GM19043 (cell line): ENCODE measurements around the gene OR13C4.
"Not testable (repeated sequence)": the region's sequence is repeated elsewhere in the genome, so short reads cannot be mapped to it uniquely, and the experiment has no call there.

Experiments used
- ATAC-seq: cut with Tn5 transposase; IDR thresholded peaks from one replicate; pipeline ENCODE4 v1.9.1; 2021; ENCODE audit warnings: low read depth; ENCODE audit not compliant: unreplicated experiment

OR13C4 gene

GRCh38 chr9:104527109-104527508, at the start of gene OR13C4:
OR13C4 (minus strand) TSS chr9:104527209; CDS start chr9:104527209, 0 bp downstream.
- no peak for ATAC-seq

DNA sequence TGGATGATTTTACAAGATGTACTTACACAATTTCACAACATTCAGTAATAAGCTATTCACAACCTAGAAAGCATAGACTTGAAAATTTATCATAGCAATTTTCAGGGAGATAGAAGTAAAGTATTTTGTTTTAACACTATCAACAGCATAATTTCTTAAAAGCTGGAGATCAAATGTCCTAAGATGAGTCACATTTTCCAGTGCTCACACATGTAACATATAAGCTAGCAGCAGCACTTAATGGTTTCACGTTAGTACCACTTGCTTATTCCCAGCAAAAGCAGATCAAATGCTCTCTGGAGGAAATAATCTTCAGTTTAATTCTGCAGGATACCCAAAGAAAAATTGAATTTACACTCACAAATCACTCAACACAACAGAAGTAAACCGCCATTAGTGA, 48.4 kb upstream of the OR13C4 start:
- no peak for ATAC-seq

DNA sequence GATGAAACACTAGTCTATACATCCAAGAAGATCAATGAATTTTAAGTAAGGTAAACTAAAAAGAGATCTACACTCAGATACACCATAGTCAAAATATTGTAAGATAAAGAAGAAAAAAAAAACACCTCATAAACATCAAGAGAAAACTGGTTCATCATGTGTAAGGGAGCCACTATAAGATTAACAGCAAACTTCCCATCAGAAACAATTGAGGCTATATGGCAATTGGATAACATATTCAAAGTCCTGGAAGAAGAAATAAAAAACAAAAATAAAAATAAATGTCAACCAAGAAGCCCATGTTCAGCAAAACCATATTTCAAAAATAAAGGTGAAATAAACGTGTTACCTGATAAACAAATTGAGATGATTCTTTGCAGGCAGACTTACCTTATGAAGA, 45.6 kb upstream of the OR13C4 start:
- ATAC-seq: no peak

GRCh38 chr9:104568868-104569267, 41.9 kb upstream of the OR13C4 start, which contains the start of gene OR13C8:
OR13C8 (plus strand) TSS chr9:104569168; CDS start chr9:104569168, 0 bp downstream.
- ATAC-seq: no peak

- no peak for ATAC-seq
Observed at GRCh38 chr9:104564358-104564757, 37.3 kb upstream of the OR13C4 start.

DNA sequence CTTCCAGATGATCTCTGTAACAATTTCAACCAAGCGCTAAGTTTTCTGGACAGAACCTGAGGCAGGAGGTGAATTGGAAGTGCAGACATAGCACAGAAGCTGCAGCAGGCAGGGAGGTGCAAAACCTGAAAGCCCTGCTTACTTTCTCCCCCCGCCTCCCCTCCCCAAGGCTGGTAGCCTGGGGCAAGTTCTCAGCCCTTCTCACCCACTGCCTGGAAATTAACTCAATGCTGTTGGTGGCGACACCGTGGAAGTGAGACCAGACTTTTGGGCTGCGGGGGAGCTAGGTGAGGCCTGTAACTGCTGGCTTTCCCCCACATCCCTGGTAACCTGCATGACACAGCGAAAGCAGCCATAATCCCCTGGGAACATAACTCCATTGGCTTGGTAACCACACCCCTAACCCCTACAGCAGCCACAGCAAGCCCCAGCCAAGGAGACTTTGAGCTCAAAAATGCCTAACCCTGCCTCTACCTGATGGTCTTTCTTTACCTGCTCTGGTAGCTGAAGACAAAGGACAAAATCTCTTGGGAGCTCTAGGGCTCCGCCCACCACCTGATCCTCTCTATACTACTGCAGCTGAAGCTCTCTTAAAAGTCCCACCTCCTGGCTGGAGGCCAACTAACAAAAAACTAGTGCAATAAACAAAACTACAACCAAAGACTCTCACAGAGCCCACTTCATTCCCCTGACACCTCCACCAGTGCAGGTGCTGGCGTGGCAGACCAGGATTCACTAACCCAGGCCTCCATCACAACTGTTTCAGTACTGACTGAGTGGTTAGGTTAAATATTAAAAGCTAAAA, 30.0 kb upstream of the OR13C4 start:
- ATAC-seq: no peak

DNA sequence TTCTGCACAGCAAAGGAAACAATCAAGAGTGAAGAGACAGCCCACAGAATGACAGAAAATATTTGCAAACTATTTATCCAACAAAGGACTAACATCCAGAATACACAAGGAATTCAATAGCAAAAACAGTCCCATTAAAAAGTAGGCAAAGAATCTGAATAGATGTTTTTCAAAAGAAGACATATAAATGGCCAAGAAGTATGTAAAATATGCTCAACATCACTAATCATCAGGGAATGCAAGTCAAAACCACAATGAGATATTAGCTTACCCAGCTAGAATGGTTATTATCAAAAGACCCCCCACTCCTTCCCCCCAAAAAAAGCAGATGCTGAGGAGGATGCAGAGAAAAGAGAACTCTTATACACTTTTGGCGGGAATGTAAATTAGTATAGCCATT, 28.5 kb upstream of the OR13C4 start:
- no peak for ATAC-seq

DNA sequence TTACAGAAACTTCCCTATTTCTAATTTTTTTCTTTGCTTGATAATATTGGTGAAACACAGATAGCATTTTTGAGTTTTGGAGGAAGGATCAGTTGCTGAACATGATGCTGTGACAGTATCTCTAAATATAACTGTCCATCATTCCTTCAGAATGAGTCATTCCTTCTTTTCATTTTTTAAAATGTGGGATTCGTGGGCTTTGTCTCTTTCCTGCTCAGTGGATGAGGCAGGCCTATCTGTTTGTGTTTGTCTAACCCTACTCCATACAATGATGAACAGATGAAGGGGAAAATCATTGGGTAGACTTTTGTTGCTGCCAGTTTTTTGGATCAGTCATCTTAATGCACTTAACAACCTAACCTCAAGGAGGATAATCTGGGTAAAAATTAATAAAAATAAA, 26.3 kb upstream of the OR13C4 start:
- ATAC-seq: no peak

- ATAC-seq: no peak
Observed at GRCh38 chr9:104544644-104545043, 17.6 kb upstream of the OR13C4 start.

DNA sequence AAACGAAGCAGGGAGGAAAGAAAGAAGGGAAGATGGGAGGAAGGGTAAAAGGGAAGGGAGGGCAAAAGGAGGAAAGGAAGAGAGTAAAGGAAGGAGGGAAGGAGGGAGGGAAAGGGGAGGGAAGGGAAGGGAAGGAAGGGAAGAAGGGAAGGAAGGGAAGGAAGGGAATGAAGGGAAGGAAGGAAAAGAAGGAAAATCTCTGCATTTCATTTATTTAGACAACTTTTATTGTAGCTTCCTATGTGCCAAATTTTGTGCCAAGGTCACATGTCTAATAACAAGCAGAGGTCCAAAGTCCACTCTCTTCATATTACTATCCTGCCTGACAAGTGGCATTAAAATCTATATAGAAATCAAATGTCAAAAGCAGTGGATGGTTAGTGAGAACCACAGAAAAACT, 12.3 kb upstream of the OR13C4 start:
- no peak for ATAC-seq

GRCh38 chr9:104536756-104537155, 9.7 kb upstream of the OR13C4 start, which contains the start of gene OR13C3:
OR13C3 (minus strand) TSS chr9:104536856; CDS start chr9:104536723, 133 bp downstream.
- ATAC-seq: no peak

DNA sequence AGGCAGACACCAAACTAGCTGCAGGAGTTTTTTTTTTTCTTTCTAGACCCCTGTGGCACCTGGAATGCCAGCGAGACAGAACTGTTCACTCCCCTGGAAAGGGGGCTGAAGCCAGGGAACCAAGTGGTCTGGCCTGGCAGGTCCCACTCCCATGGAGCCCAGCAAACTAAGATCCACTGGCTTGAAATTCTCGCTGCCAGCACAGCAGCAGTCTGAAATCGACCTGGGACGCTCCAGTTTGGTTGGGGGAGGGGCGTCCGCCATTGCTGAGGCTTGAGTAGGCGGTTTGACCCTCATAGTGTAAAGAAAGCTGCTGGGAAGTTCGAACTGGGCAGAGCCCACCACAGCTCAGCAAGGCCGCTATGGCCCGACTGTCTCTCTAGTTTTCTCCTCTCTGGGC, 6.8 kb downstream of the OR13C4 start:
- not testable (repeated sequence) for ATAC-seq

- no peak for ATAC-seq
Observed at GRCh38 chr9:104514901-104515300, 12.1 kb downstream of the OR13C4 start.

GRCh38 chr9:104506565-104506964, 20.4 kb downstream of the OR13C4 start:
- ATAC-seq: no peak

DNA sequence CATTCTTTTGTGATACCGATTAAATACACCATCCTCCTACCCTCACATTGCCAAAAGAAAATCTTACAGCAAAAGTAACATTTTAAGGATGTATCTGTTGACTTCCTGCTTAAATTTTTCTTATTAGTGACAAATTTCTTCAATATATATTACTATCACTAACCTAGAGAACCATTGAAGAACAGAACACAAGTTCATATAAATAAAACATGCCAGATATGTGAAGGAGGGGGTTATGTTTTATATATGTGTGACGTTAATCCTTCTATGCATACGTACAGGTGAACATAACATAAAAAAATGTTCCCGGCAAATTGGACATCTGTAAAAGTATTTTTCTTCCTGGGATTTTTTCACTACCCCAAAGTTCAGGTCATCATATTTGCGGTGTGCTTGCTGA, 23.0 kb downstream of the OR13C4 start, which contains the start of gene OR13F1:
Gene OR13F1, plus strand, starts transcription at position 301 of the 400 bp plus-strand sequence. Its CDS starts 0 bp downstream, at position 301.
- ATAC-seq: no peak

GRCh38 chr9:104503440-104503839, 23.6 kb downstream of the OR13C4 start:
- no peak for ATAC-seq

DNA sequence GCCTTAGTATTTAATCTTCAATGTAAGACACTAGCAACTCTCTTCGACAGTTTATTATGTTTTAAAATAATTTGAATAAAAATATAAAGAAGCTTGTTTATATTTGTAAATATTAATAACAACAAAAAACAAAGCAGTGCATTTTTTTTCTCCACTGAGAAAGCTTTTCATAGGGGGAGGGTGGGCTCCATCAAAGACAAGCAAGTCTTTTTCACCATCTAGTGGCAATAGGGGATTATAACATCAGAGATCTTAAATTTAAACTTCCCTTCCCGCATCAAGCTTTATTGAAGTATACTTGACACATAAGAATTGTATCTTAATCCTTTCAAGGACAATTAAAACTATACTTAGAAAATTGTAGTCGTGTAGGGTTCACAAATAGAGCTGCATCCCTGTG, 32.2 kb downstream of the OR13C4 start:
- ATAC-seq: no peak

GRCh38 chr9:104485014-104485413, 42.0 kb downstream of the OR13C4 start:
- ATAC-seq: no peak

- ATAC-seq: no peak
Observed at GRCh38 chr9:104482921-104483570, 44.0 kb downstream of the OR13C4 start.
